HG03460 (cell line): Measurements from ENCODE around the gene NDUFB7.
"Not testable (repeated sequence)": the region's sequence is repeated elsewhere in the genome, so short reads cannot be mapped to it uniquely, and the experiment has no call there.

Experiments used
- ATAC-seq: cut with Tn5 transposase; IDR thresholded peaks from one replicate; pipeline ENCODE4 v1.9.1; 2021; ENCODE audit not compliant: unreplicated experiment

Gene NDUFB7

GRCh38 chr19:14553939-14554243 lies 18.0 kb downstream of the NDUFB7 start:
- ATAC-seq: no peak

GRCh38 chr19:14553042-14553938 lies 18.6 kb downstream of the NDUFB7 start:
- no peak for ATAC-seq

GRCh38 chr19:14552006-14552360 lies 19.9 kb downstream of the NDUFB7 start:
- not testable (repeated sequence) for ATAC-seq

- not testable (repeated sequence) for ATAC-seq
Observed at GRCh38 chr19:14551134-14552005, 20.5 kb downstream of the NDUFB7 start.

- ATAC-seq: no peak
Observed at GRCh38 chr19:14550201-14550754, 21.6 kb downstream of the NDUFB7 start.

GRCh38 chr19:14545716-14546082 lies 26.2 kb downstream of the NDUFB7 start:
- no peak for ATAC-seq

- no peak for ATAC-seq
Observed at GRCh38 chr19:14544977-14545715, 26.7 kb downstream of the NDUFB7 start.

GRCh38 chr19:14544047-14544446 lies 27.8 kb downstream of the NDUFB7 start:
- no peak for ATAC-seq

GRCh38 chr19:14542711-14543328 lies 29.0 kb downstream of the NDUFB7 start:
- ATAC-seq: no peak

- not testable (repeated sequence) for ATAC-seq
Observed at GRCh38 chr19:14541979-14542378, 29.9 kb downstream of the NDUFB7 start.

- no peak for ATAC-seq
Observed at GRCh38 chr19:14540741-14541525, 30.9 kb downstream of the NDUFB7 start.

- ATAC-seq: no peak
Observed at GRCh38 chr19:14536926-14537692, 34.8 kb downstream of the NDUFB7 start.

- ATAC-seq: no peak
Observed at GRCh38 chr19:14533450-14533849, 38.4 kb downstream of the NDUFB7 start.

- no peak for ATAC-seq
Observed at GRCh38 chr19:14530506-14530905, 41.4 kb downstream of the NDUFB7 start.

- ATAC-seq: no peak
Observed at GRCh38 chr19:14530005-14530348, 41.9 kb downstream of the NDUFB7 start.

GRCh38 chr19:14529254-14530004 lies 42.4 kb downstream of the NDUFB7 start, which contains the start of gene TECR:
TSS of gene TECR (plus strand) at chr19:14529594. CDS start at chr19:14529697, 103 bp downstream.
- ATAC-seq: peak; percentile 96

- no peak for ATAC-seq
Observed at GRCh38 chr19:14528419-14529253, 43.2 kb downstream of the NDUFB7 start.

GRCh38 chr19:14526423-14526822 lies 45.4 kb downstream of the NDUFB7 start:
- ATAC-seq: no peak
